HepG2 (cell line): Measurements from ENCODE around the gene NSD1. TPM values are rescaled to one million over a fixed set of nuclear protein-coding genes. Genes with fewer than 3 reads are reported as not detected.

Source experiments
- ATAC-seq: fragments of 200-7000 bp; cut with Tn5 transposase; 3 replicates; pipeline ENCODE4 v1.9.1; 2020; ENCODE audit warnings: mild to moderate bottlenecking, moderate library complexity
- BruUV-seq: library from RNA; stranded (reverse); fragments of 400-500 nt; replicated peaks from 2 replicates; lab custom pipeline; 2021; lab: Mats Ljungman, UMichigan
- CTCF ChIA-PET: fragments of 300-600 bp; formaldehyde crosslinking; extraction: SDS; loops from one replicate; lab custom pipeline; 2021; ENCODE audit warnings: low total read pairs, inconsistent platforms, low intra/inter-chr PET ratio; lab: Yijun Ruan, JAX
- POLR2A ChIA-PET: fragments of 350-600 bp; sonication (Branson Sonifier 250); formaldehyde crosslinking; loops from one replicate; lab custom pipeline; 2020; ENCODE audit warnings: antibody characterized with exemption, inconsistent platforms; lab: Yijun Ruan, JAX
- DNase-seq: peaks from one replicate; pipeline ENCODE4 v3.0.0-alpha.2; 2015; ENCODE audit warnings: low spot score
- FAIRE-seq: peaks from 3 replicates; lab custom pipeline; 2011; peaks lifted over from hg19 to GRCh38; lab: Jason Lieb, UNC
- H2AFZ ChIP-seq: one replicate; pipeline ENCODE4 v1.6.1; 2011; ENCODE audit warnings: low read length, inconsistent platforms
- H3K27ac ChIP-seq: fragments of 300-600 bp; 3 replicates; pipeline ENCODE4 v1.8.0; 2011; ENCODE audit warnings: mixed run types, mild to moderate bottlenecking, mixed read lengths, low read length, inconsistent platforms; ENCODE audit not compliant: insufficient read depth; ENCODE audit errors: extremely low read length
- H3K27me3 ChIP-seq, 2 experiments: fragments of 200-600 bp in 1 of 2; 2 replicates in 1 of 2; 3 replicates in 1 of 2; pipeline versions ENCODE4 v1.6.0 to v1.8.0; 2011; ENCODE audit warnings: low read length in 2 of 2, mild to moderate bottlenecking in 2 of 2, moderate library complexity in 2 of 2, inconsistent platforms in 1 of 2; ENCODE audit not compliant: insufficient read depth in 2 of 2, control insufficient read depth in 1 of 2
- H3K36me3 ChIP-seq, 2 experiments: fragments of 200-600 bp in 1 of 2; replicated peaks in 1 of 2; 2 replicates in 1 of 2; 3 replicates in 1 of 2; pipeline versions ENCODE4 v1.5.1 to v1.8.0; 2011; ENCODE audit warnings: low read length in 2 of 2, inconsistent platforms in 1 of 2; ENCODE audit not compliant: insufficient read depth in 2 of 2, control insufficient read depth in 1 of 2
- H3K4me1 ChIP-seq: 2 replicates; pipeline ENCODE4 v1.5.1; 2012; ENCODE audit warnings: low read length, inconsistent platforms; ENCODE audit not compliant: insufficient read depth
- H3K4me2 ChIP-seq: 2 replicates; pipeline ENCODE4 v1.6.0; 2011; ENCODE audit warnings: low read depth, low read length, inconsistent platforms
- H3K4me3 ChIP-seq, 3 experiments: fragments of 200-600 bp in 1 of 3; sonication (generic), shearing (Covaris generic) in 1 of 3; replicated peaks in 1 of 3; 2 replicates each; pipeline ENCODE4 v1.5.1; 2011 to 2016; ENCODE audit warnings: low read length in 3 of 3, inconsistent platforms in 2 of 3, low read depth in 2 of 3, mild to moderate bottlenecking in 2 of 3, control low read depth in 1 of 3, mixed read lengths in 1 of 3; ENCODE audit not compliant: insufficient read depth in 1 of 3
- H3K79me2 ChIP-seq: one replicate; pipeline ENCODE4 v1.6.1; 2011; ENCODE audit warnings: low read length, inconsistent platforms; ENCODE audit not compliant: insufficient read depth
- H3K9ac ChIP-seq: 2 replicates; pipeline ENCODE4 v1.6.0; 2011; ENCODE audit warnings: mild to moderate bottlenecking, low read depth, low read length, inconsistent platforms; ENCODE audit not compliant: insufficient read depth
- H3K9me3 ChIP-seq: 2 replicates; pipeline ENCODE4 v1.5.1; 2012; ENCODE audit warnings: mild to moderate bottlenecking, low read length
- H4K20me1 ChIP-seq: 2 replicates; pipeline ENCODE4 v1.6.0; 2011; ENCODE audit warnings: inconsistent platforms, mild to moderate bottlenecking, low read length, moderate library complexity; ENCODE audit not compliant: insufficient read depth
- IRX3 ChIP-seq: sonication (generic); formaldehyde crosslinking; IDR thresholded peaks from 2 replicates; pipeline ENCODE4 v1.8.1; 2023; ENCODE audit warnings: mild to moderate bottlenecking, low read depth, missing genetic modification reagents, borderline replicate concordance
- KMT2B ChIP-seq: IDR thresholded peaks from 2 replicates; pipeline ENCODE4 v1.6.1; 2016; ENCODE audit warnings: missing genetic modification reagents, missing compliant biosample characterization
- NFIB ChIP-seq: sonication (generic); formaldehyde crosslinking; IDR thresholded peaks from 2 replicates; pipeline ENCODE4 v1.9.0; 2021; ENCODE audit warnings: missing genetic modification reagents, mild to moderate bottlenecking, borderline replicate concordance
- PCBP1 ChIP-seq: fragments of 200-400 bp; formaldehyde crosslinking; IDR thresholded peaks from 2 replicates; pipeline ENCODE4 v1.6.1; 2017; ENCODE audit warnings: mild to moderate bottlenecking, low read depth, low read length, borderline replicate concordance
- RBM39 ChIP-seq: fragments of 200-400 bp; formaldehyde crosslinking; IDR thresholded peaks from one replicate; pipeline ENCODE4 v1.6.1; 2018; ENCODE audit warnings: antibody characterized with exemption, mild to moderate bottlenecking, low read depth, low read length; ENCODE audit not compliant: poor library complexity, severe bottlenecking
- STAG1 ChIP-seq: sonication (generic); formaldehyde crosslinking; IDR thresholded peaks from 2 replicates; pipeline ENCODE4 v1.4.0; 2020; ENCODE audit warnings: missing genetic modification reagents
- ZFP62 ChIP-seq: sonication (generic); formaldehyde crosslinking; IDR thresholded peaks from 2 replicates; pipeline ENCODE4 v1.4.0; 2020; ENCODE audit warnings: missing genetic modification reagents
- ZNF460 ChIP-seq: sonication (generic); formaldehyde crosslinking; IDR thresholded peaks from 2 replicates; pipeline ENCODE4 v1.5.1; 2020; ENCODE audit warnings: missing genetic modification reagents, mild to moderate bottlenecking, borderline replicate concordance
- ZNF776 ChIP-seq: sonication (generic); formaldehyde crosslinking; IDR thresholded peaks from 2 replicates; pipeline ENCODE4 v1.4.0; 2020; ENCODE audit warnings: mild to moderate bottlenecking, missing genetic modification reagents
- WGBS: methylation state at CpG from one replicate; pipeline ENCODE4 v1.1.6; 2017; ENCODE audit warnings: low lambda C conversion rate; 5-methylcytosine and 5-hydroxymethylcytosine counted together
- in situ Hi-C: cut with HindIII; loops from 2 replicates; pipeline ENCODE4 v1.10.0; 2017; ENCODE audit warnings: low pct_unique_long_range_greater_than_20kb; ENCODE audit not compliant: extremely low pct_ligation_motif_present
- intact Hi-C: fragments of 100-400 bp; cut with micrococcal nuclease; formaldehyde crosslinking; loops from one replicate; pipeline ENCODE4 v1.10.0; 2022; ENCODE audit not compliant: unreplicated experiment
- polyA plus RNA-seq, 8 experiments: library from polyadenylated mRNA; depleted of rRNA in 3 of 8; stranded (reverse) in 7 of 8; unstranded in 1 of 8; fragments of >200 nt; fragmentation: Illumina TruSeq in 4 of 8; extraction: Trizol in 4 of 8; gene quantifications; 2 replicates each; pipeline versions ENCODE4 v1.2.1 to v1.2.3, GENCODE V29; 2011 to 2016; ENCODE audit warnings: low read depth in 4 of 8, missing spikeins in 1 of 8, mixed read lengths in 1 of 8; ENCODE audit not compliant: insufficient read depth in 1 of 8
- total RNA-seq, 5 experiments: library from RNA; depleted of rRNA; stranded (reverse); fragments of >200 nt; fragmentation: Illumina TruSeq; extraction: Trizol; gene quantifications; 2 replicates each; pipeline ENCODE4 v1.2.3, GENCODE V29; 2016; ENCODE audit warnings: low read depth in 1 of 5
- TF ChIP-seq, protein P1 (sequence below): sonication (generic); formaldehyde crosslinking; IDR thresholded peaks from 2 replicates; pipeline ENCODE4 v1.4.0; 2020; ENCODE audit warnings: missing genetic modification reagents

Gene NSD1
- total and polyA plus RNA-seq, 2 of the 13 experiments (the other 11 are each of a cell fraction or from before 2014, with no cell fraction given): 0.01 to 0.09 TPM

DNA sequence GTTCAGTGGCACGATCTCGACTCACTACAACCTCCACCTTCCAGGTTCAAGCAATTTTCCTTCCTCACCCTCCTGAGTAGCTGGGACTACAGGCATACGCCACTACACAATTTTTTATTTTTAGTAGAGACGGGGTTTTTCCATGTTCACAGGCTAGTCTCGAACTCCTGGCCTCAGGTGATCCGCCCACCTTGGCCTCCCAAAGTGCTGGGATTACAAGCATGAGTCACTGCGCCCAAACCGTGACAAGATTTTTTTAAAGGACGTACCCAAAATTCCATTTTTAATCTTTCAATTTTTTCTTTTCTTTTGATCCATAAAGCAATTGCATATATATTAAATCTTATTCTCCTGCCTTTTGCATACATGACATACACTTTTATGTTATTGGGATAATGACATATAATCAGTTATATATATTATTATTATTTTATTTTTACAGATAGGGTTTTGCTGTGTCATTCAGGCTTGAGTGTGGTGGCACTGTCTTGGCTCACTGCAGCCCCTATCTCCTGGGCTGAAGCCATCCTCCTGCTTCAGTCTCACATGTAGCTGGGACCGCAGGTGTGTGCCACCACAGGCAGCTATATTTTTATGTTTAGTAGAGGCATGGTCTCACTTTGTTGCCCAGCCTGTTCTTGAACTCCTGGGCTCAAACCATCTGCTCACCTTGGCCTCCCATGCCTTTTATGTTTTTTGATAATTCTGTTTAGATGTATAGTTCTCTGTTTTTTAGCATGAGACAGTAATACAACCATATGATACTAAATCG is 98.1 kb downstream of the NSD1 start (continued):
- TF ChIP-seq ZNF460 (CRISPR knock-in tag): no peak
- no peak for TF ChIP-seq NFIB (CRISPR knock-in tag)
- no peak for TF ChIP-seq KMT2B

DNA sequence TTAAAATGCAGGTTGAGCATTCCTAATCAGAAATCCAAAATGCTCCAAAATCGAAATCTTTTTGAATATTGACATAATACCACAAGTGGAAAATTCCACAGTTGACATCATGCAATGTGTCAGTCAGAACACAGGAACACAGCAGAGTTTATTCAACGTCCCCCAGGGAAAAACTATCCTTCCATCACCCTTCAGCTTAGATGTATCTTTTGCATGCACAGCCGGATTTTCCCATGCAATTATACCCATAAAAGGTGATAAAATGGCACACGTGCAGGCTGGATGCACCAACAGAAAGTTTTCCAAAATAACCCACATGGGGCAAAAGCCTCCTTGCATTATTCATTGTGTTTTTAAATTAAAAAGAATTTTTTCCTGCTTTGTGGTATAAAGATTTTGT is 98.8 kb downstream of the NSD1 start:
- Histone ChIP-seq H3K36me3 (no peaks in the 10 kb centered on the region), H3K4me3 (no peak overlapping the region), H3K27ac (no peak overlapping the region), H3K27me3 (peaks cover 0 to 12% of the 10 kb centered on the region in 2 experiments; a peak in 1 of 5 replicates), H3K9ac (no peak overlapping the region), H2AFZ (no peak overlapping the region), H3K4me2 (no peak overlapping the region), H3K9me3 (no peaks in the 10 kb centered on the region), H4K20me1 (no peaks in the 10 kb centered on the region), H3K4me1 (no peaks in the 10 kb centered on the region), H3K79me2 (no peaks in the 10 kb centered on the region)
- CTCF ChIA-PET: no interaction called here
- in situ Hi-C loops: no loop called here
- no peak for TF ChIP-seq ZNF776 (CRISPR knock-in tag)
- TF ChIP-seq IRX3: no peak
- TF ChIP-seq, protein P1, sequence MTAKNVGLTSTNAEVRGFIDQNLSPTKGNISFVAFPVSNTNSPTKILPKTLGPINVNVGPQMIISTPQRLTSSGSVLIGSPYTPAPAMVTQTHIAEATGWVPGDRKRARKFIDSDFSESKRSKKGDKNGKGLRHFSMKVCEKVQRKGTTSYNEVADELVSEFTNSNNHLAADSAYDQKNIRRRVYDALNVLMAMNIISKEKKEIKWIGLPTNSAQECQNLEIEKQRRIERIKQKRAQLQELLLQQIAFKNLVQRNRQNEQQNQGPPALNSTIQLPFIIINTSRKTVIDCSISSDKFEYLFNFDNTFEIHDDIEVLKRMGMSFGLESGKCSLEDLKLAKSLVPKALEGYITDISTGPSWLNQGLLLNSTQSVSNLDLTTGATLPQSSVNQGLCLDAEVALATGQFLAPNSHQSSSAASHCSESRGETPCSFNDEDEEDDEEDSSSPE (CRISPR knock-in tag): no peak
- TF ChIP-seq STAG1 (CRISPR knock-in tag): no peak
- TF ChIP-seq PCBP1: no peak
- TF ChIP-seq ZFP62 (CRISPR knock-in tag): no peak
- TF ChIP-seq RBM39: no peak
- BruUV-seq: no TSS peak
- ATAC-seq (no peak), DNase-seq (no peak), FAIRE-seq (no peak)
- WGBS: 1% methylated on average over 4 of the region's 4 CpGs
- intact Hi-C loops: no loop called here
- POLR2A ChIA-PET: no interaction called here
